Measurements from ENCODE around the gene BCCIP. TPM values are rescaled to one million over a fixed set of nuclear protein-coding genes. Genes with fewer than 3 reads are reported as not detected.

Gene BCCIP
- polyA plus RNA-seq, 1 donor from 2014 or later: 70.0 TPM

- Mint-ChIP-seq H3K36me3 (peaks cover 14% of the 10 kb centered on the region), H3K4me1 (peaks cover 0 to 10% (median 2%) of the 10 kb centered on the region in 3 donors), H3K4me3 (no peak overlapping the region), H3K9me3 (peaks cover 0 to 3% (median 1%) of the 10 kb centered on the region in 3 donors), H3K27me3 (no peaks in the 10 kb centered on the region), H3K27ac (peak overlapping the region in 2 of 3 donors; percentile 20 to 67)
Measured at GRCh38 chr10:125788156-125789034, 35.0 kb upstream of the BCCIP start.

- no peaks in the 10 kb centered on the region for H3K9me3 Mint-ChIP-seq
- no peak overlapping the region for H3K27ac Mint-ChIP-seq
- H3K4me1 Mint-ChIP-seq: peaks cover 0 to 8% (median 0%) of the 10 kb centered on the region in 3 donors
- H3K27me3 Mint-ChIP-seq: no peaks in the 10 kb centered on the region
- no peak overlapping the region for H3K4me3 Mint-ChIP-seq
- peaks cover 9% of the 10 kb centered on the region for H3K36me3 Mint-ChIP-seq
Measured at GRCh38 chr10:125792342-125793300, 30.7 kb upstream of the BCCIP start.

GRCh38 chr10:125795128-125795527 is 28.2 kb upstream of the BCCIP start:
- Mint-ChIP-seq H3K4me3 (no peak overlapping the region), H3K27me3 (no peaks in the 10 kb centered on the region), H3K4me1 (peaks cover 0 to 1% (median under 1%) of the 10 kb centered on the region in 3 donors), H3K27ac (no peak overlapping the region), H3K9me3 (no peaks in the 10 kb centered on the region), H3K36me3 (peaks cover 4% of the 10 kb centered on the region)

- H3K9me3 Mint-ChIP-seq: no peaks in the 10 kb centered on the region
- H3K4me3 Mint-ChIP-seq: no peak overlapping the region
- H3K4me1 Mint-ChIP-seq: peaks cover 0 to 1% (median 0%) of the 10 kb centered on the region in 3 donors
- no peak overlapping the region for H3K27ac Mint-ChIP-seq
- H3K27me3 Mint-ChIP-seq: no peaks in the 10 kb centered on the region
- H3K36me3 Mint-ChIP-seq: peaks cover 4% of the 10 kb centered on the region
Measured at GRCh38 chr10:125795637-125796190, 27.6 kb upstream of the BCCIP start.

GRCh38 chr10:125797424-125797823 is 25.9 kb upstream of the BCCIP start:
- no peaks in the 10 kb centered on the region for H3K27me3 Mint-ChIP-seq
- H3K36me3 Mint-ChIP-seq: peaks cover 5% of the 10 kb centered on the region
- H3K9me3 Mint-ChIP-seq: no peaks in the 10 kb centered on the region
- H3K4me1 Mint-ChIP-seq: peaks cover 0 to 1% (median 0%) of the 10 kb centered on the region in 3 donors
- H3K4me3 Mint-ChIP-seq: no peak overlapping the region
- no peak overlapping the region for H3K27ac Mint-ChIP-seq

GRCh38 chr10:125797994-125798662 is 25.2 kb upstream of the BCCIP start:
- Mint-ChIP-seq H3K4me1 (peaks cover 0 to 1% (median 0%) of the 10 kb centered on the region in 3 donors), H3K4me3 (no peak overlapping the region), H3K9me3 (no peaks in the 10 kb centered on the region), H3K27me3 (no peaks in the 10 kb centered on the region), H3K27ac (no peak overlapping the region), H3K36me3 (peaks cover 3% of the 10 kb centered on the region)

GRCh38 chr10:125799451-125800182 is 23.7 kb upstream of the BCCIP start:
- H3K27me3 Mint-ChIP-seq: no peaks in the 10 kb centered on the region
- no peaks in the 10 kb centered on the region for H3K9me3 Mint-ChIP-seq
- H3K36me3 Mint-ChIP-seq: peaks cover 5% of the 10 kb centered on the region
- peaks cover 0 to 1% (median 0%) of the 10 kb centered on the region in 3 donors for H3K4me1 Mint-ChIP-seq
- H3K4me3 Mint-ChIP-seq: no peak overlapping the region
- peak overlapping the region in 1 of 3 donors; percentile 8 for H3K27ac Mint-ChIP-seq

- no peaks in the 10 kb centered on the region for H3K27me3 Mint-ChIP-seq
- no peak overlapping the region for H3K27ac Mint-ChIP-seq
- H3K9me3 Mint-ChIP-seq: no peaks in the 10 kb centered on the region
- peaks cover 5% of the 10 kb centered on the region for H3K36me3 Mint-ChIP-seq
- no peak overlapping the region for H3K4me3 Mint-ChIP-seq
- H3K4me1 Mint-ChIP-seq: peaks cover 0 to 1% (median 0%) of the 10 kb centered on the region in 3 donors
Measured at GRCh38 chr10:125801574-125801973, 21.8 kb upstream of the BCCIP start.

- H3K4me3 Mint-ChIP-seq: no peak overlapping the region
- peaks cover 10% of the 10 kb centered on the region for H3K36me3 Mint-ChIP-seq
Measured at GRCh38 chr10:125802131-125802530, 21.2 kb upstream of the BCCIP start.

GRCh38 chr10:125802739-125803138 is 20.6 kb upstream of the BCCIP start:
- peaks cover 0 to 1% (median 0%) of the 10 kb centered on the region in 3 donors for H3K4me1 Mint-ChIP-seq
- H3K27me3 Mint-ChIP-seq: no peaks in the 10 kb centered on the region
- no peak overlapping the region for H3K4me3 Mint-ChIP-seq
- no peak overlapping the region for H3K27ac Mint-ChIP-seq
- peaks cover 13% of the 10 kb centered on the region for H3K36me3 Mint-ChIP-seq
- no peaks in the 10 kb centered on the region for H3K9me3 Mint-ChIP-seq

More at GRCh38 chr10:125802131-125802530, 21.2 kb upstream of the BCCIP start:
- H3K27me3 Mint-ChIP-seq: no peaks in the 10 kb centered on the region
- peaks cover 0 to 1% (median 0%) of the 10 kb centered on the region in 3 donors for H3K4me1 Mint-ChIP-seq
- no peak overlapping the region for H3K27ac Mint-ChIP-seq
- H3K9me3 Mint-ChIP-seq: no peaks in the 10 kb centered on the region

GRCh38 chr10:125808047-125808446 is 15.3 kb upstream of the BCCIP start:
- Mint-ChIP-seq H3K27ac (no peak overlapping the region), H3K27me3 (no peaks in the 10 kb centered on the region), H3K4me1 (no peaks in the 10 kb centered on the region), H3K9me3 (peaks cover 0 to 2% (median 0%) of the 10 kb centered on the region in 3 donors), H3K36me3 (peaks cover 17% of the 10 kb centered on the region), H3K4me3 (peak overlapping the region in 1 of 4 donors; percentile 39)

GRCh38 chr10:125811251-125811650 is 12.1 kb upstream of the BCCIP start:
- Mint-ChIP-seq H3K27me3 (no peaks in the 10 kb centered on the region), H3K9me3 (peaks cover 0 to 2% (median 0%) of the 10 kb centered on the region in 3 donors), H3K4me1 (no peaks in the 10 kb centered on the region), H3K4me3 (no peak overlapping the region), H3K27ac (no peak overlapping the region), H3K36me3 (peaks cover 21% of the 10 kb centered on the region)

GRCh38 chr10:125812128-125812750 is 11.1 kb upstream of the BCCIP start:
- no peaks in the 10 kb centered on the region for H3K27me3 Mint-ChIP-seq
- H3K27ac Mint-ChIP-seq: no peak overlapping the region
- H3K4me1 Mint-ChIP-seq: peaks cover 0 to 2% (median 0%) of the 10 kb centered on the region in 3 donors
- H3K9me3 Mint-ChIP-seq: peaks cover 0 to 2% (median 0%) of the 10 kb centered on the region in 3 donors
- no peak overlapping the region for H3K4me3 Mint-ChIP-seq
- peaks cover 15% of the 10 kb centered on the region for H3K36me3 Mint-ChIP-seq
